GM12878 (cell line): Measurements from ENCODE around the gene GUCY1A2. TPM values are rescaled to one million over a fixed set of nuclear protein-coding genes. Genes with fewer than 3 reads are reported as not detected.

Experiments used
- ATAC-seq: fragments of 200-7000 bp; cut with Tn5 transposase; 3 replicates; pipeline ENCODE4 v1.9.1; 2020; ENCODE audit warnings: mild to moderate bottlenecking, moderate library complexity
- BruUV-seq: library from RNA; stranded (reverse); fragments of 400-500 nt; replicated peaks from 2 replicates; lab custom pipeline; 2021; lab: Mats Ljungman, UMichigan
- CTCF ChIA-PET: fragments of 300-600 bp; sonication (Branson Sonifier 250); formaldehyde crosslinking; extraction: SDS; loops from one replicate; lab custom pipeline; 2021; ENCODE audit warnings: inconsistent platforms; lab: Yijun Ruan, JAX
- POLR2A ChIA-PET: fragments of 350-600 bp; formaldehyde crosslinking; extraction: SDS; loops from one replicate; lab custom pipeline; 2021; ENCODE audit warnings: inconsistent platforms; lab: Charles Lee
- RAD21 ChIA-PET: fragments of 300-600 bp; sonication (Branson Sonifier 250); formaldehyde crosslinking; loops from one replicate; lab custom pipeline; 2023; ENCODE audit warnings: antibody characterized with exemption; ENCODE audit not compliant: unreplicated experiment; lab: Charles Lee
- SMC1A ChIA-PET: fragments of 300-600 bp; sonication (Branson Sonifier 250); formaldehyde crosslinking; loops from one replicate; lab custom pipeline; 2023; ENCODE audit not compliant: unreplicated experiment, uncharacterized antibody; lab: Charles Lee
- DNase-seq: peaks from one replicate; pipeline ENCODE4 v3.0.0-alpha.2; 2011; ENCODE audit warnings: low read depth, low spot score
- FAIRE-seq: peaks from 3 replicates; lab custom pipeline; 2011; peaks lifted over from hg19 to GRCh38; lab: Jason Lieb, UNC
- H2AFZ ChIP-seq: 2 replicates; pipeline ENCODE4 v1.6.0; 2011; ENCODE audit warnings: low read depth, low read length, control low read depth; ENCODE audit not compliant: control insufficient read depth
- H3K27ac ChIP-seq: 2 replicates; pipeline ENCODE4 v1.5.1; 2011; ENCODE audit warnings: control low read depth; ENCODE audit not compliant: control insufficient read depth, insufficient read depth
- H3K27me3 ChIP-seq, 2 experiments: replicated peaks in 1 of 2; 2 replicates each; pipeline versions ENCODE4 v1.6.0 to v1.6.1; 2011; ENCODE audit warnings: low read length in 1 of 2; ENCODE audit not compliant: control insufficient read depth in 2 of 2, insufficient read depth in 2 of 2
- H3K36me3 ChIP-seq, 2 experiments: 2 replicates each; pipeline ENCODE4 v1.5.1; 2011; ENCODE audit warnings: low read length in 1 of 2; ENCODE audit not compliant: control insufficient read depth in 2 of 2, insufficient read depth in 2 of 2
- H3K4me1 ChIP-seq: 2 replicates; pipeline ENCODE4 v1.6.1; 2011; ENCODE audit warnings: mild to moderate bottlenecking, low read length, moderate library complexity, mixed read lengths; ENCODE audit not compliant: control insufficient read depth, insufficient read depth
- H3K4me2 ChIP-seq: 2 replicates; pipeline ENCODE4 v1.6.0; 2011; ENCODE audit warnings: control low read depth; ENCODE audit not compliant: control insufficient read depth, insufficient read depth
- H3K4me3 ChIP-seq: fragments of 200-600 bp; sonication (generic); 2 replicates; pipeline ENCODE4 v1.5.1; 2016
- H3K79me2 ChIP-seq: 2 replicates; pipeline ENCODE4 v1.6.0; 2011; ENCODE audit warnings: low read length; ENCODE audit not compliant: control insufficient read depth, insufficient read depth
- H3K9ac ChIP-seq: 2 replicates; pipeline ENCODE4 v1.8.0; 2011; ENCODE audit warnings: low read length, control low read depth, mixed read lengths; ENCODE audit not compliant: control insufficient read depth, insufficient read depth
- H3K9me3 ChIP-seq: replicated peaks from 3 replicates; pipeline ENCODE4 v1.5.1; 2011; ENCODE audit warnings: mild to moderate bottlenecking, low read length; ENCODE audit not compliant: control insufficient read depth, insufficient read depth
- H4K20me1 ChIP-seq: 2 replicates; pipeline ENCODE4 v1.6.0; 2011; ENCODE audit not compliant: control insufficient read depth, insufficient read depth
- EZH2 ChIP-seq: IDR thresholded peaks from 2 replicates; pipeline ENCODE4 v1.6.1; 2012; ENCODE audit warnings: low read depth, mild to moderate bottlenecking, control low read depth, inconsistent platforms, low read length, borderline replicate concordance; ENCODE audit not compliant: control insufficient read depth
- GABPA ChIP-seq: IDR thresholded peaks from 2 replicates; pipeline ENCODE4 v1.6.1; 2014; ENCODE audit warnings: antibody characterized with exemption, low read depth, mild to moderate bottlenecking, inconsistent platforms
- SMC3 ChIP-seq: IDR thresholded peaks from 2 replicates; pipeline ENCODE4 v1.6.1; 2011; ENCODE audit warnings: low read length, improper control_type of control experiment, borderline replicate concordance
- WGBS: methylation state at CpG from one replicate; pipeline ENCODE4 v1.1.6; 2016; ENCODE audit warnings: low lambda C conversion rate; ENCODE audit not compliant: insufficient replicate concordance, insufficient coverage; ENCODE audit errors: missing lambda C conversion rate; 5-methylcytosine and 5-hydroxymethylcytosine counted together
- in situ Hi-C: fragments of 300-500 bp; cut with MboI; formaldehyde crosslinking; loops from 9 replicates; pipeline ENCODE4 v1.14.3; 2018; ENCODE audit warnings: mixed read lengths
- intact Hi-C: fragments of 100-400 bp; cut with micrococcal nuclease; formaldehyde crosslinking; loops from one replicate; pipeline ENCODE4 v1.14.2; 2022; ENCODE audit not compliant: unreplicated experiment
- polyA plus RNA-seq, 11 experiments: library from polyadenylated mRNA; depleted of rRNA in 4 of 11; unstranded in 6 of 11; stranded (reverse) in 5 of 11; fragments of >200 nt; fragmentation: Nextera tagmentation in 4 of 11; fragmentation: Illumina TruSeq in 1 of 11; extraction: Ambion mirVana in 4 of 11; extraction: Trizol in 1 of 11; gene quantifications; 1 replicate in 1 of 11; 2 replicates in 10 of 11; pipeline versions ENCODE4 v1.2.1 to v1.2.3, GENCODE V29; 2011 to 2016; ENCODE audit warnings: inconsistent platforms in 2 of 11, missing spikeins in 2 of 11, low read depth in 1 of 11
- total RNA-seq, 4 experiments: library from RNA; depleted of rRNA in 3 of 4; stranded (reverse); fragments of >200 nt in 3 of 4; fragmentation: Illumina TruSeq in 1 of 4; extraction: Trizol in 1 of 4; gene quantifications; 2 replicates each; pipeline versions ENCODE4 v1.2.1 to v1.2.3, GENCODE V29; 2013 to 2021

Gene GUCY1A2
- total and polyA plus RNA-seq, 10 of the 15 experiments (the other 5 are each of a cell fraction or from before 2014, with no cell fraction given): under 0.01 to 0.03 (median under 0.01) TPM; not detected in 4

- Histone ChIP-seq H3K9me3 (no peaks in the 10 kb centered on the region), H3K4me1 (no peaks in the 10 kb centered on the region), H3K27me3 (peaks cover 0 to 2% of the 10 kb centered on the region in 2 experiments; a peak in 2 of 4 replicates), H3K4me2 (no peak overlapping the region), H3K9ac (no peak overlapping the region), H4K20me1 (no peaks in the 10 kb centered on the region), H3K27ac (no peak overlapping the region), H3K4me3 (no peak overlapping the region), H3K79me2 (no peaks in the 10 kb centered on the region), H3K36me3 (no peaks in the 10 kb centered on the region), H2AFZ (no peak overlapping the region)
- CTCF ChIA-PET: no interaction called here
- FAIRE-seq (no peak), DNase-seq (no peak), ATAC-seq (no peak)
- SMC1A ChIA-PET: interaction anchor here (1.4 kb wide), 1 partner anchor 28 kb away, joined by 3 read pairs; no protein-coding TSS in a partner anchor
- POLR2A ChIA-PET: no interaction called here
- BruUV-seq: no TSS peak
- in situ Hi-C loops (no loop called here), intact Hi-C loops (no loop called here)
- RAD21 ChIA-PET: no interaction called here
- 8% methylated on average over 1 of the region's 2 CpGs for WGBS
- no peak for TF ChIP-seq EZH2
- TF ChIP-seq, all 136 proteins: peak for 0
Observed at GRCh38 chr11:107011977-107012376, 6.3 kb downstream of the GUCY1A2 start.

GRCh38 chr11:107009190-107009589 is 9.1 kb downstream of the GUCY1A2 start:
- Histone ChIP-seq H3K79me2 (no peaks in the 10 kb centered on the region), H3K4me1 (no peaks in the 10 kb centered on the region), H2AFZ (no peak overlapping the region), H3K9me3 (no peaks in the 10 kb centered on the region), H3K4me2 (no peak overlapping the region), H3K36me3 (no peaks in the 10 kb centered on the region), H3K27me3 (no peaks in the 10 kb centered on the region; a peak in 1 of 4 replicates), H3K27ac (no peak overlapping the region), H3K9ac (no peak overlapping the region), H4K20me1 (no peaks in the 10 kb centered on the region), H3K4me3 (no peak overlapping the region)
- WGBS: 0% methylated on average over 1 of the region's 1 CpG
- ChIA-PET CTCF (no interaction called here), SMC1A (no interaction called here), POLR2A (no interaction called here), RAD21 (no interaction called here)
- FAIRE-seq (no peak), DNase-seq (no peak), ATAC-seq (no peak)
- no peak for TF ChIP-seq GABPA
- TF ChIP-seq SMC3: 0 out of 2 replicates have a peak, but pooled peaks have one; percentile 3
- BruUV-seq: no TSS peak
- in situ Hi-C loops (no loop called here), intact Hi-C loops (no loop called here)
